ENCODE data around the gene TDRD5. TPM values are rescaled to one million over a fixed set of nuclear protein-coding genes. Genes with fewer than 3 reads are reported as not detected.

Gene TDRD5
- total and polyA plus RNA-seq, 2 donors (not counting 1 experiment from before 2014, with no cell fraction given), result not detected

DNA sequence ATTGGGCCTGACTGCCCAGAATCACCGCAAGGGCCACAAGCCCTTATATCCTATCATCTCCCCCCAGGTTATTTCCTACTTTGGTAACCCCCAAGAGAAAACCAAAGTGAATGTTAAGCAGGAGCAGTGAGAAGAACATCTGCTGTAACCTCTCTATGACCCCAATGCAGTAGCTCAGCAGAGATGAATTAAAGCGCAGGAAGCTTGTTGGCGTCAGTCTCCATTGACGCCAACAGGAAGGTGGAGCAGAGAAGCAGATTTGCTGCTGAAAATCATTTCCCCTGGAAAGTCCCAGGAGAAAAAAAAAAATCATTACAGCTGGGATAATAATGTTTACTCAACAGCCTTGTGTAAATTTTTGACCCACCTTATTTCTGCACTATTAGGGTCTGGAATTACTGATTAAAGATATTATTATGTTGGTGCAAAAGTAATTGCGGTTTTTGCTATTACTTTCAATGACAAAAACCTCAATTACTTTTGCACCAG lies 118.3 kb downstream of the TDRD5 start:
- Histone ChIP-seq H3K36me3 (ENCODE audit: control insufficient read depth, insufficient read depth, low read length) (no peaks in the 10 kb centered on the region), H3K79me2 (ENCODE audit: control insufficient read depth, insufficient read depth, low read length) (no peaks in the 10 kb centered on the region), H3K27me3 (ENCODE audit: control insufficient read depth, insufficient read depth, low read length) (no peaks in the 10 kb centered on the region), H2AFZ (ENCODE audit: low read length) (no peak overlapping the region), H3K4me3 (replicated peaks in 1 of 4; ENCODE audit: control extremely low read depth in 1 of 4, insufficient read depth in 1 of 4, low read depth in 3 of 4, low read length in 4 of 4) (no peak overlapping the region), H3K9ac (ENCODE audit: insufficient read depth, low read length) (no peak overlapping the region), H4K20me1 (ENCODE audit: control insufficient read depth, extremely low read depth, insufficient read depth, low read length) (no peaks in the 10 kb centered on the region), H3K4me2 (ENCODE audit: extremely low read depth, insufficient read depth, low read length) (no peak overlapping the region), H3K4me1 (ENCODE audit: control insufficient read depth, extremely low read depth, insufficient read depth, low read length) (no peaks in the 10 kb centered on the region), H3K9me3 (ENCODE audit: control insufficient read depth, insufficient read depth, low read depth, low read length) (no peaks in the 10 kb centered on the region), H3K27ac (ENCODE audit: insufficient read depth, low read length) (no peak overlapping the region)
- TF ChIP-seq CTCF (conservative IDR thresholded peaks at IDR 0.05 in 1 of 2, IDR thresholded peaks at IDR 0.05 in 1 of 2; ENCODE audit: low read depth in 1 of 2, low read length in 2 of 2) (no peak), EZH2 (IDR thresholded peaks at IDR 0.05; ENCODE audit: low read length, missing control alignments) (no peak)
- peak; percentile 23 to 32 for DNase-seq (ENCODE audit: low read depth in 2 of 2)

GRCh38 chr1:179714159-179714558 lies 122.5 kb downstream of the TDRD5 start:
- no peaks in the 10 kb centered on the region for H3K4me1 ChIP-seq (ENCODE audit: control insufficient read depth, extremely low read depth, insufficient read depth, low read length)
- H3K9me3 ChIP-seq (ENCODE audit: control insufficient read depth, insufficient read depth, low read depth, low read length), result no peaks in the 10 kb centered on the region
- no peak overlapping the region for H3K4me2 ChIP-seq (ENCODE audit: extremely low read depth, insufficient read depth, low read length)
- H3K4me3 ChIP-seq (replicated peaks in 1 of 4; ENCODE audit: control extremely low read depth in 1 of 4, insufficient read depth in 1 of 4, low read depth in 3 of 4, low read length in 4 of 4), result no peak overlapping the region
- H4K20me1 ChIP-seq (ENCODE audit: control insufficient read depth, extremely low read depth, insufficient read depth, low read length), result no peaks in the 10 kb centered on the region
- H3K36me3 ChIP-seq (ENCODE audit: control insufficient read depth, insufficient read depth, low read length), result no peaks in the 10 kb centered on the region
- TF ChIP-seq CTCF (conservative IDR thresholded peaks at IDR 0.05 in 1 of 2, IDR thresholded peaks at IDR 0.05 in 1 of 2; ENCODE audit: low read depth in 1 of 2, low read length in 2 of 2), result no peak
- TF ChIP-seq EZH2 (IDR thresholded peaks at IDR 0.05; ENCODE audit: low read length, missing control alignments), result no peak
- no peaks in the 10 kb centered on the region for H3K27me3 ChIP-seq (ENCODE audit: control insufficient read depth, insufficient read depth, low read length)
- no peaks in the 10 kb centered on the region for H3K79me2 ChIP-seq (ENCODE audit: control insufficient read depth, insufficient read depth, low read length)
- DNase-seq (ENCODE audit: low read depth in 2 of 2), result no peak
- no peak overlapping the region for H2AFZ ChIP-seq (ENCODE audit: low read length)
- H3K9ac ChIP-seq (ENCODE audit: insufficient read depth, low read length), result no peak overlapping the region
- no peak overlapping the region for H3K27ac ChIP-seq (ENCODE audit: insufficient read depth, low read length)

DNA sequence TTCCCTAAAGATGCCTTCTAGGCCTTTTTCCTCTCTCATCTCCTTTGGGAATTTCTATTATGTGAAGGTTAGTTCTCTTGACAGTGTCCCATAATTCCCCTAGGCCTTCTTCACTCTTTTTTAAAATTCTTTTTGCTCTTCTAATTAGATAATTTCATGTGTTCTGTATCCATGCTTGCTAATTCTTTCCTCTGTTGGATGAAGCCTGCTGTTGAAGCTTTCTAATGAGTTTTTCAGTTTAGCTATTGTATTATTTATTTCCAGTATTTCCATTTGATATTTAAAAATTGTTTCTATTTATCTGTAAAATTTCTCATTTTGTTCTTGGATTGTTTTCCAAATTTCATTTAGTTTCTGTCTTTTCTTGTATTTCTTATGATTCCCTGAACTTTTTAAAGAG lies 123.0 kb downstream of the TDRD5 start:
- H4K20me1 ChIP-seq (ENCODE audit: control insufficient read depth, extremely low read depth, insufficient read depth, low read length), result no peaks in the 10 kb centered on the region
- no peaks in the 10 kb centered on the region for H3K79me2 ChIP-seq (ENCODE audit: control insufficient read depth, insufficient read depth, low read length)
- DNase-seq (ENCODE audit: low read depth in 2 of 2), result no peak
- no peaks in the 10 kb centered on the region for H3K27me3 ChIP-seq (ENCODE audit: control insufficient read depth, insufficient read depth, low read length)
- no peak overlapping the region for H3K4me3 ChIP-seq (replicated peaks in 1 of 4; ENCODE audit: control extremely low read depth in 1 of 4, insufficient read depth in 1 of 4, low read depth in 3 of 4, low read length in 4 of 4)
- no peak for TF ChIP-seq CTCF (conservative IDR thresholded peaks at IDR 0.05 in 1 of 2, IDR thresholded peaks at IDR 0.05 in 1 of 2; ENCODE audit: low read depth in 1 of 2, low read length in 2 of 2)
- no peak for TF ChIP-seq EZH2 (IDR thresholded peaks at IDR 0.05; ENCODE audit: low read length, missing control alignments)
- no peak overlapping the region for H2AFZ ChIP-seq (ENCODE audit: low read length)
- H3K4me2 ChIP-seq (ENCODE audit: extremely low read depth, insufficient read depth, low read length), result no peak overlapping the region
- H3K9ac ChIP-seq (ENCODE audit: insufficient read depth, low read length), result no peak overlapping the region
- H3K9me3 ChIP-seq (ENCODE audit: control insufficient read depth, insufficient read depth, low read depth, low read length), result no peaks in the 10 kb centered on the region
- no peak overlapping the region for H3K27ac ChIP-seq (ENCODE audit: insufficient read depth, low read length)
- no peaks in the 10 kb centered on the region for H3K36me3 ChIP-seq (ENCODE audit: control insufficient read depth, insufficient read depth, low read length)
- no peaks in the 10 kb centered on the region for H3K4me1 ChIP-seq (ENCODE audit: control insufficient read depth, extremely low read depth, insufficient read depth, low read length)

Data from fibroblast of lung (primary cell).